Gastroesophageal sphincter (tissue), 3 donors: ENCODE results near the gene NOS3.
A peak's percentile ranks its signal among the peaks of the same experiment; 100 is the strongest.

Experiments used
- CTCF ChIP-seq, 4 experiments: fragments of 200-600 bp in 2 of 4; fragments of 450-650 bp in 2 of 4; sonication (generic) in 1 of 4; IDR thresholded peaks; one replicate each; pipeline ENCODE4 v1.5.1; 2017 to 2019; ENCODE audit warnings: antibody characterized with exemption in 4 of 4, mild to moderate bottlenecking in 2 of 4, moderate library complexity in 2 of 4
- POLR2A ChIP-seq, 2 donors: fragments of 450-650 bp; IDR thresholded peaks; one replicate each; pipeline ENCODE4 v1.6.1; 2017; ENCODE audit warnings: antibody characterized with exemption in 2 of 2, mild to moderate bottlenecking in 2 of 2, moderate library complexity in 1 of 2
- POLR2AphosphoS5 ChIP-seq: sonication (generic); formaldehyde crosslinking; IDR thresholded peaks from one replicate; pipeline ENCODE4 v1.6.1; 2017; ENCODE audit warnings: antibody characterized with exemption

- TF ChIP-seq CTCF (IDR thresholded peaks at IDR 0.05), result no peak
- peak; percentile 21 for TF ChIP-seq POLR2AphosphoS5
- TF ChIP-seq POLR2A (IDR thresholded peaks at IDR 0.05), result no peak
Observed at GRCh38 chr7:151038951-151039849, 48.4 kb downstream of the NOS3 start.
